ENCODE data around the gene TSC1.

DNA sequence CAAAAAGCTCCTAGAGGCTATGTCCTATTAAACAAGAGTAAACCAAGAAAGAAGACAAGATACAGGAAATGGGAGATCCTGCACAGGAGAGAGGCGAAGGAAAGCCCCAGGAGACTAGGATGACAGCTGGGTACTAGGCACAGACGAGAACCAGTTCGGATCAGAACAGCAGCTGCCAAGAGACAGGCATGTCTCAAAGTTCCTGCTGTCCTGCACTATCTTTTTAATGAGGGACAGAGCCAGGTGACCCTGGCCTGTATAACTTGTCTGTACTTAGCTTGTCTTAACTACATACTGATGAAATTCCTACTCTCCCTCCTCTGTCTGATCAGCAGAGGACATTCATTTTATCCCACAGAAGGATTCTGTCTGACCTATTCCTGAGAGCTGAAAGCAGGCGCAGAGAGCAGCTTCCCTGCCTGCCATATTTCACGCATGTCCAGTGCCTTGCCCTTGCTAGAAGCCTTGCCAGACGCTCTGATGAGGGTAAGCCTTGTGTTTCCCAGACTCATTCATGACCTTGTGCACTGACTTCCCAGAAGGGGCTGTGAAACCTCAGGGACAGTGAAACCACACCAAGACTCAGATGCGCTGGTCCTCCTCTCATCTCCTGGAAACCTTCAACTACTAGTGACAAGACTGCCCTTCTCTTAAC lies 24.7 kb downstream of the TSC1 start:
- TF ChIP-seq, protein P1, sequence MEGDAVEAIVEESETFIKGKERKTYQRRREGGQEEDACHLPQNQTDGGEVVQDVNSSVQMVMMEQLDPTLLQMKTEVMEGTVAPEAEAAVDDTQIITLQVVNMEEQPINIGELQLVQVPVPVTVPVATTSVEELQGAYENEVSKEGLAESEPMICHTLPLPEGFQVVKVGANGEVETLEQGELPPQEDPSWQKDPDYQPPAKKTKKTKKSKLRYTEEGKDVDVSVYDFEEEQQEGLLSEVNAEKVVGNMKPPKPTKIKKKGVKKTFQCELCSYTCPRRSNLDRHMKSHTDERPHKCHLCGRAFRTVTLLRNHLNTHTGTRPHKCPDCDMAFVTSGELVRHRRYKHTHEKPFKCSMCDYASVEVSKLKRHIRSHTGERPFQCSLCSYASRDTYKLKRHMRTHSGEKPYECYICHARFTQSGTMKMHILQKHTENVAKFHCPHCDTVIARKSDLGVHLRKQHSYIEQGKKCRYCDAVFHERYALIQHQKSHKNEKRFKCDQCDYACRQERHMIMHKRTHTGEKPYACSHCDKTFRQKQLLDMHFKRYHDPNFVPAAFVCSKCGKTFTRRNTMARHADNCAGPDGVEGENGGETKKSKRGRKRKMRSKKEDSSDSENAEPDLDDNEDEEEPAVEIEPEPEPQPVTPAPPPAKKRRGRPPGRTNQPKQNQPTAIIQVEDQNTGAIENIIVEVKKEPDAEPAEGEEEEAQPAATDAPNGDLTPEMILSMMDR (conservative IDR thresholded peaks at IDR 0.05), result no peak
- no peak for TF ChIP-seq ZFX (IDR thresholded peaks at IDR 0.05)
